ACC112 (cell line): Measurements from ENCODE around the gene ACOT11.

Source experiments
- H2AFZ ChIP-seq: fragments of 200-600 bp; sonication (generic); one replicate; pipeline ENCODE4 v1.6.0; 2017; ENCODE audit warnings: antibody characterized with exemption, low read length; ENCODE audit not compliant: unreplicated experiment
- H3K27ac ChIP-seq: fragments of 200-600 bp; sonication (generic); 2 replicates; pipeline ENCODE4 v1.5.1; 2014; ENCODE audit warnings: low read depth, mild to moderate bottlenecking, antibody characterized with exemption, low read length, moderate library complexity
- H3K27me3 ChIP-seq: fragments of 200-600 bp; sonication (generic); 2 replicates; pipeline ENCODE4 v1.6.1; 2014; ENCODE audit warnings: mild to moderate bottlenecking, antibody characterized with exemption, low read length, moderate library complexity, mixed read lengths; ENCODE audit not compliant: insufficient read depth
- H3K36me3 ChIP-seq: fragments of 200-600 bp; sonication (generic); 2 replicates; pipeline ENCODE4 v1.6.1; 2016; ENCODE audit warnings: mild to moderate bottlenecking, antibody characterized with exemption, low read length, moderate library complexity, mixed read lengths; ENCODE audit not compliant: insufficient read depth
- H3K4me1 ChIP-seq: fragments of 200-600 bp; sonication (generic); one replicate; pipeline ENCODE4 v1.6.1; 2016; ENCODE audit warnings: low read length, mixed read lengths; ENCODE audit not compliant: insufficient read depth, unreplicated experiment, control insufficient read depth
- H3K4me3 ChIP-seq: fragments of 200-600 bp; sonication (generic); 2 replicates; pipeline ENCODE4 v1.5.1; 2014; ENCODE audit warnings: mild to moderate bottlenecking, low read depth, low read length
- H3K79me2 ChIP-seq: fragments of 200-600 bp; sonication (generic); one replicate; pipeline ENCODE4 v1.6.0; 2016; ENCODE audit warnings: low read length; ENCODE audit not compliant: control insufficient read depth, unreplicated experiment, insufficient read depth

The ACOT11 gene

DNA sequence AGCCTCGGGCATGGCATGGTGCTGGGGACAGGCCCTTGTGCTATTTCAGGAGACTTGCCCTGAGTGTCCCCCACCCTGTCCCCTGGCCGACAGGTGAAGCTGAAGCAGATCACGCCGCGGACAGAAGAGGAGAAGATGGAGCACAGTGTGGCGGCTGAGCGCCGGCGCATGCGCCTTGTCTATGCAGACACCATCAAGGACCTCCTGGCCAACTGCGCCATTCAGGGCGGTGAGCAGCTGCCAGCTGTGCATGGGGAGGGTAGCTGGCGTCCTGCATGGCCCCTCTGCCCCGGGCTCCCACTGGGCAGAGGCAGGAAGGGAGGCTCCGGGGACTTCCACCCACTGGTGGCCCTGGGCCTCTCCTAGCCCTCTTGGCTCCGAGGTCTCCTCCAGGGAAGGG, 46.4 kb downstream of the ACOT11 start:
- Histone ChIP-seq H3K4me1 (no peaks in the 10 kb centered on the region), H3K79me2 (no peaks in the 10 kb centered on the region), H3K36me3 (no peaks in the 10 kb centered on the region), H3K4me3 (no peak overlapping the region), H3K27ac (no peak overlapping the region), H3K27me3 (no peaks in the 10 kb centered on the region), H2AFZ (no peak overlapping the region)

DNA sequence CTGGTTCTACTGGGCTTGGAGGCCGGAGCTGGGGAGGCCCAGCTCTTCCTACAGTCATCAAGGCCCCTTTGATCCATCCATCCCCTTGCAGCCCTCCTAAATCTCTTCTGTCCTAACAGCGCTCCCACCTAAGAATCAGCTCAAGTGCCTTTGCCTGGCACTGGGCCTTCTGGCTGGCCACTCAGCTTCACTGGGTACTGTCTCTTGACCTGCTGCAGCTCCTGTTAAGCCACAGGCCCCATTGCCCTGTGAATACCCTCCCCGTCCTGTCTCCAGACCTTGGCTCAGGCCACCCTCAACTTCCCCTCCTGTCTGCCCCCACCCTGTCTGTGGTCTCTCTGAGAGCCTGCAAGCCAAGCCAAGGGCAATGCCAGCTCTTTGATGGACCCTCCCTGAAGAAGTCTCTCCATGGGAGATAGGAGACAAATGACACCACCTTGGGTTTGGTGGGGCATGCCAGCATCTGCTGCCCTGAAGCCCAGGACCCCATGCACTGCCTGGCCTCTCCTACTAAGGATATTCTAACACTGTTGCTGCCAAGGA, 48.0 kb downstream of the ACOT11 start:
- no peak overlapping the region for H3K27ac ChIP-seq
- H3K36me3 ChIP-seq: no peaks in the 10 kb centered on the region
- H3K4me3 ChIP-seq: no peak overlapping the region
- no peaks in the 10 kb centered on the region for H3K27me3 ChIP-seq
- no peaks in the 10 kb centered on the region for H3K79me2 ChIP-seq
- no peaks in the 10 kb centered on the region for H3K4me1 ChIP-seq
- no peak overlapping the region for H2AFZ ChIP-seq

DNA sequence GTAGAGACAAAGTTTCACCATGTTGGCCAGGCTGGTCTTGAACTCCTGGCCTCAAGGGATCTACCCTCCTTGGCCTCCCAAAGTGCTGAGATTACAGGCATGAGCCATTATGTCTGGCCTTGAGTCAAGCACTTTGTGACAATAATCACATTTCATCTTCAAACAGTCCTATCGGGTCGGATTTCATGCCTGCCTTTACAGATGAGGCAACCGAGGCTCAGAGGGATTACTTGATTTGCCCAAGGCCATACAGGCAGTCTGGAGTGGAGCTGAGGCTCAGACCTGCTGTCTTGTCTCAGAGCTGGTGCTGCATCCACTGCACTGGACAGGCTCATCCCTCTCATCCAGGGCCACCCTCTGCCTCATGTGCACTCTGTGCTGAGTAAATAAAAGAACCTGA, 48.7 kb downstream of the ACOT11 start:
- Histone ChIP-seq H3K4me1 (no peaks in the 10 kb centered on the region), H3K79me2 (no peaks in the 10 kb centered on the region), H3K4me3 (no peak overlapping the region), H3K27ac (no peak overlapping the region), H2AFZ (no peak overlapping the region), H3K36me3 (no peaks in the 10 kb centered on the region), H3K27me3 (no peaks in the 10 kb centered on the region)

DNA sequence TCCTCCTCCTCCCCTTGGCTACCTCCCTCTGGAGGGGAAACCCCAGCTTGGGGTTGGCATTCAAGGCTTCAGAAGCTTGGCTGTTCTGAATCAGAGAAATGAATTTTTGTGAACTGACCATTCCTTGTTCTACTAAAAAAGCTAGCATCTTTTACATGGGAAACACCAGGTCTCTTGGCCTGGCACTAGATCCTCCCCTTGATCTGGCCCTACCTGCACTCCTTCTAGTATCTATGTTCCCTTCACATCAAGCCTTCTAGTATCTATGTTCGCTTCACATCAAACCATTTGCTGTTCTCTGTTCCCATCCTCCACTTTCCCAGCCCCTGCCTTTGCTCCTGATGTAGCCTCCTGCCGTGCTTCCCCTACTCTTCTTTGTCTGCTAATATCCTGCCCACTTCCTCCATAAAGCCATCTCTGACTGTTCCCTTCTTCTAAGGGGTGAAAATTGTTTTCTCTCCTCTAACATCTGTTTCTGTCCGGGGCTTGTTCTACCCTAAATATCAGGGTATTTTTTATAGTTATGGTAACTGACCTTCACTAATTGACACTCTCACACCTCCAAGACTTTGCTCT, 49.5 kb downstream of the ACOT11 start:
- Histone ChIP-seq H3K36me3 (no peaks in the 10 kb centered on the region), H3K27me3 (no peaks in the 10 kb centered on the region), H2AFZ (no peak overlapping the region), H3K4me3 (no peak overlapping the region), H3K79me2 (no peaks in the 10 kb centered on the region), H3K4me1 (no peaks in the 10 kb centered on the region), H3K27ac (no peak overlapping the region)

DNA sequence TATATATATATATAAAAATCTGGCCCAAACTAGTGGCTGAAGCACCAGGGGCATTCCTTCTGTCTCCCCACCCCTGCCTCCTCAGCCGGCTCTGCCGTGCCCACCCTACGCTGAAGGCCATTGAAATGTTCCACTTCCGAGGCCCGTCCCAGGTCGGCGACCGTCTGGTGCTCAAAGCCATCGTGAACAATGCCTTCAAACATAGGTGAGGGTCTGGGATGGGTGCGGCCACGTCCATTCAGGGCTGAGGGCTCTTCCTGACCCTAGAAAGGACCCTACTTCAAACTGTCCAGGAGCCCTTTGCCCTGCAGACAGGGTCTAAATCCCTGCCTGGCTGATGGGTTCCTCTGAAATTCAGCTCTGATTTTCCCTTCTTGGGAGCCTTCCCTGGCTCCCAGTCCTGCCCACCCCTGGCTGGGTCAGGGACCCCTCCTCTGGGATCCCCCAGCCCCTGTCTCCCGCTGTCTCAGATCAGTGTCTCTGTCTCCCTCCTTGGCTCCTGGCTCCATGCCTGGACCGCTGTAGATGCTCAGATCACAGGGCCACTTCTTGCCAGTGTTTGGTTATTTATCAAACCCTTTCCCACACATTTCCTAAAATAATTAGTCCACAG, 51.3 kb downstream of the ACOT11 start:
- no peaks in the 10 kb centered on the region for H3K27me3 ChIP-seq
- no peak overlapping the region for H3K27ac ChIP-seq
- H3K4me1 ChIP-seq: no peaks in the 10 kb centered on the region
- no peaks in the 10 kb centered on the region for H3K79me2 ChIP-seq
- no peaks in the 10 kb centered on the region for H3K36me3 ChIP-seq
- H2AFZ ChIP-seq: no peak overlapping the region
- H3K4me3 ChIP-seq: no peak overlapping the region

DNA sequence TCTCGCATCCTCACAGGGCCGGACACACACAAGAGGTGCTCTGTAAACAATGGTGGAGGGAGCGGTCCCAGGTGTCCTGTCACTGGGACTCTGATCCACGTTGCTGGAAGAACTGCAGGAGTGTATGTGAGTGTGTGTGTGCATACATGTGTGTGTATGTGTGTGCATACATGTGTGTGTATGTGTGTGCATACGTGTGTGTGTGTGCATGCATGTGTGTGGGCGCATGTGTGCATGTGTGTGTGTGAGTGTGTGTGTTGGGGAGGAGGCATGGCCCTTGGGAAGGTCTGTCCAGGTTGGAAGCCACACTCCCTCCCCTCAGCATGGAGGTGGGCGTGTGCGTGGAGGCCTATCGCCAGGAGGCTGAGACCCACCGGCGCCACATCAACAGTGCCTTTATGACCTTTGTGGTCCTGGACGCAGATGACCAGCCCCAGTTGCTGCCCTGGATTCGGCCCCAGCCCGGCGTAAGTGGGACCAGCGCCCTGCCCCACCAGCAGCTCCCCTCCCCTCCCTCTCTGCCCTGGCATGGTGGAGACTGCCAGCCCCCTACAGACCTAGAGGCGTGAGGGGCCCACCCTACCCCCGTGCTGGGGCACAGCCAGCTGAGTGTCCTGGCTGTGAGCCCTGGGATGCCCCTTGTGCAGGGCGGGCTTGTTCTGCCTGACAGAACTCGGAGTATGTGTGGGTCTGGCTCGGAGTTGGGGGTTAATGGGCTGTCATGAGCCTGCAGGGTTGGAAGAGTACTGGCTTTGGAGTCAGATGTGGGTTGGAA, 53.1 kb downstream of the ACOT11 start:
- Histone ChIP-seq H3K27ac (no peak overlapping the region), H3K36me3 (no peaks in the 10 kb centered on the region), H2AFZ (no peak overlapping the region), H3K4me1 (no peaks in the 10 kb centered on the region), H3K79me2 (no peaks in the 10 kb centered on the region), H3K4me3 (no peak overlapping the region), H3K27me3 (no peaks in the 10 kb centered on the region)

DNA sequence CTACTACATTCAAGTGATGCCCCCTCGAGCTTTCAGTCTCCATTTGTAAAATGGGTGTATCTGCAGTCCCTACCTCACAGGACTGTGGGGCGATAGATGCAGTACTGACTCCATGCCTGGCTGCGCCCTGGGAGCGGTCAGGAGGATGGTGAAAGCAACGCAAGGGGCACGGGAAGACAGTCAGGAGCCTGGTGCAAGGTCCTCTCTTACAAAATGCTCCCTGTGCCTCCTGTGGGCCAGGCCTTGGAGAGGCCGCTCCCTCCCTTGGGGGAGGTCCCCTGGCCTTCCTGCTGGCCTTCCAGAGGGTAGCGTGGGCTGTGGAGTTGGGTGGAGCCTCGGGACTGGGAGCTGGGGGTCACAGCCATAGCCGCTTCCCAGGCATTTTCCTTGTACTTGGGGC, 53.7 kb downstream of the ACOT11 start:
- Histone ChIP-seq H3K27me3 (no peaks in the 10 kb centered on the region), H3K27ac (no peak overlapping the region), H2AFZ (no peak overlapping the region), H3K4me1 (no peaks in the 10 kb centered on the region), H3K4me3 (no peak overlapping the region), H3K79me2 (no peaks in the 10 kb centered on the region), H3K36me3 (no peaks in the 10 kb centered on the region)

DNA sequence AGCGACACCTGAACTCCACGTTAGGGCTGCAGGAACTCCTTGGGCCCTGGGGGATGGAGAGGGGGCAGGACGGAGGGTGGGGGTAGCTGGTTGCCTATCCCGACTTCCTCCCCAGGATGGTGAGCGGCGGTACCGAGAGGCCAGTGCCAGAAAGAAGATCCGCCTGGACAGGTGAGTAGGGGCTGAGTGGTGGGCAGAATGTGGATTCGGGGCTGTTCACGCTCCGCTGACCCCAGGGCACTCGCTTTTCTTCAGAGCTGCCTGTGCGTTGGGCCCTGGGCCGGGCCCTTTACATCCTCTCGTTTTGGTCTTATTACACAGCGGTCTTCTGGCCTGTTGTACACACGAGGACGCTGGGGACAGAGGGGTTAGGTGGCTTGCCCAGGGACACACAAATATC, 54.5 kb downstream of the ACOT11 start:
- no peaks in the 10 kb centered on the region for H3K27me3 ChIP-seq
- no peaks in the 10 kb centered on the region for H3K79me2 ChIP-seq
- H3K36me3 ChIP-seq: no peaks in the 10 kb centered on the region
- no peaks in the 10 kb centered on the region for H3K4me1 ChIP-seq
- no peak overlapping the region for H3K4me3 ChIP-seq
- H3K27ac ChIP-seq: no peak overlapping the region
- no peak overlapping the region for H2AFZ ChIP-seq

DNA sequence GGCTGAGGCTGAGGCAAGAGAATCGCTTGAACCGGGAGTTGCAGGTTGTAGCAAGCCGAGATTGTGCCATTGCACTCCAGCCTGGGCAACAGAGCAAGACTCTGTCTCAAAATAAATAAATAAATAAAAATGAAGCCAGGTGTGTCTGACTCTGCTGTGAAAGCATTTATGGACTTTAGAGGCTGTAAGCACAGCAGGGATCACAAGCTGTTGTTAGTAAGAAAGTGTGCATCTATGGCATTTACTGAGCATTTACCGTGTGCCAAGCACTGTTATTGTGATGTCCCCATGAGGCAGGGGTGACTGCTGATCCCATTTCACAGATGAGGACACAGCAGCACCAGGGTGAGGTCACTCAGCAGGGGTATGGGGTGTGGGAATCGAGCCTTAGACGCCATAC, 55.2 kb downstream of the ACOT11 start:
- Histone ChIP-seq H3K4me3 (no peak overlapping the region), H3K4me1 (no peaks in the 10 kb centered on the region), H3K27ac (no peak overlapping the region), H3K27me3 (no peaks in the 10 kb centered on the region), H3K79me2 (no peaks in the 10 kb centered on the region), H2AFZ (no peak overlapping the region), H3K36me3 (no peaks in the 10 kb centered on the region)

DNA sequence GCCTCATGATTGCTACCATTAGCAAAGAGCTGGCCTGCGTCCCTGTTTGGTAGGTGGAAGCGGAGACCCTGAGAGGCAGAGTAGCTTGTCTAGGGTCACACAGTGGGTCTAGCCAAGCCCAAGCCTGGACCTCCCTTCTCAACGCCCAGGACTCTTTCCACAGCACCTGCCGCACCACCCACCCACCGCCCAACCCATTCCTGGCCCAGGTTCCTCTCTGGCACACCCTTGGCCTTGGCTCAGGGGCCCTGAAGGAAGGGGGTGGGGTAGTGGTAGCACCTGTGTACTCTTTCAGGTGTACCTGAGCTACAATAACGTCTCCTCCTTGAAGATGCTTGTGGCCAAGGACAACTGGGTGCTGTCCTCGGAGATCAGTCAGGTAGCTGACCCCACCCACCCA, 56.0 kb downstream of the ACOT11 start:
- H2AFZ ChIP-seq: no peak overlapping the region
- H3K4me1 ChIP-seq: no peaks in the 10 kb centered on the region
- H3K27me3 ChIP-seq: no peaks in the 10 kb centered on the region
- H3K4me3 ChIP-seq: no peak overlapping the region
- H3K36me3 ChIP-seq: no peaks in the 10 kb centered on the region
- H3K27ac ChIP-seq: no peak overlapping the region
- H3K79me2 ChIP-seq: no peaks in the 10 kb centered on the region
